Measurements from ENCODE around the gene P2RX4. TPM values are rescaled to one million over a fixed set of nuclear protein-coding genes. Genes with fewer than 3 reads are reported as not detected.
"Not testable (repeated sequence)": the region's sequence is repeated elsewhere in the genome, so short reads cannot be mapped to it uniquely, and the experiment has no call there.

The P2RX4 gene
- total RNA-seq, 2 experiments from 2014 or later: 52.7 to 56.2 TPM

GRCh38 chr12:121280531-121280930 is 70.6 kb downstream of the P2RX4 start:
- POLR2A ChIA-PET: not testable (repeated sequence)
- H3K36me3 Mint-ChIP-seq (ENCODE audit: low read depth): peaks cover 13% of the 10 kb centered on the region

DNA sequence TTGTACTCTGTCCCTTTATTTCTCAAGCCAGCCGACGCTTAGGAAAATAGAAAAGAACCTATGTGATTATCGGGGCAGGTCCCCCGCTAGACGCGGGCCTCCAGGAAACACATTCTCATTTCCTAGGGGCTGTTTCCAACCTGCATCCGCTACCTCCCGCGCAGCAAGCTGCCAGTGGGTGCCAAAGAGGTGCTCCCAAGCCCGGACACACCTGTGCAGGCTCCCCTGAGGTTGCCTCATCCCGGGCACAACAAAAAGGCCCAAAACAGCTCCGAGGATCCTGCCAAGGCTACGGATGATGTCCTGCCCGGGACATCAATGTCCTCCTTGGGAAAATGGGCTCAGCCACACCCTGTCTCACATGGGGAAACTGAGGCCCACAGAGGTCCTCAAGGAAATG is 71.2 kb downstream of the P2RX4 start:
- H3K9me3 Mint-ChIP-seq; DNase-seq; H3K4me3 Mint-ChIP-seq; POLR2A ChIA-PET; H3K4me1 Mint-ChIP-seq; H3K36me3 Mint-ChIP-seq (ENCODE audit: low read depth); H3K27me3 Mint-ChIP-seq; H3K27ac Mint-ChIP-seq: not testable (repeated sequence)
- CTCF ChIA-PET: interaction anchor here (1.1 kb wide), 1 partner anchor 9 kb away, joined by 3 read pairs; no protein-coding TSS in a partner anchor

More at GRCh38 chr12:121280531-121280930, 70.6 kb downstream of the P2RX4 start:
- not testable (repeated sequence) for H3K4me1 Mint-ChIP-seq, DNase-seq, H3K27ac Mint-ChIP-seq, H3K4me3 Mint-ChIP-seq, H3K27me3 Mint-ChIP-seq, H3K9me3 Mint-ChIP-seq
- CTCF ChIA-PET: interaction anchor here (1.1 kb wide), 1 partner anchor 10 kb away, joined by 3 read pairs; no protein-coding TSS in a partner anchor

GRCh38 chr12:121282072-121282742 is 72.3 kb downstream of the P2RX4 start:
- Mint-ChIP-seq H3K4me3 (no peak overlapping the region), H3K4me1 (peaks cover 2% of the 10 kb centered on the region), H3K27me3 (no peaks in the 10 kb centered on the region), H3K9me3 (no peaks in the 10 kb centered on the region), H3K36me3 (ENCODE audit: low read depth) (peaks cover 10% of the 10 kb centered on the region), H3K27ac (no peak overlapping the region)
- DNase-seq: no peak
- ChIA-PET CTCF (no interaction called here), POLR2A (no interaction called here)

- POLR2A ChIA-PET: interaction anchor here (0.5 kb wide), 1 partner anchor 177 kb away, joined by 3 read pairs; no protein-coding TSS in a partner anchor
- H3K27me3 Mint-ChIP-seq; H3K4me3 Mint-ChIP-seq; DNase-seq; H3K36me3 Mint-ChIP-seq (ENCODE audit: low read depth); CTCF ChIA-PET; H3K4me1 Mint-ChIP-seq; H3K27ac Mint-ChIP-seq; H3K9me3 Mint-ChIP-seq: not testable (repeated sequence)
Measured at GRCh38 chr12:121282910-121283309, 73.0 kb downstream of the P2RX4 start.

DNA sequence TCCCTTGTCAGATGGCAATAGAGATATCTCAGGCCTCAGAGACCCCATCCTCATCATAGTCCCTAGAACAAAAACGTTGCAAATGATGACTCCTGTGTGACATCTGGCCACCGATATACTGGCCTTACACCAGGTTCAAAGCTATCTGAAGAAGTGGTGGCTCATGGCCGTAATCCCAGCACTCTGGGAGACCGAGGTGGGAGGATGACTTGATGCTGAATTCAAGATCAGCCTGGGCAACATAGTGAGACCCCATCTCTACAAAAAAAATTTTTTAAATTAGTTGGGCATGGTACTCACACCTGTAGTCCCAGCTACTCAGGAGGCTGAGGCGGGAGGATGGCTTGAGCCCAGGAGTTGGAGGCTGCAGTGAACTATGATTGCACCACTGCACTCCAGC is 73.5 kb downstream of the P2RX4 start:
- no peak for DNase-seq
- H3K4me1 Mint-ChIP-seq: peaks cover 8% of the 10 kb centered on the region
- ChIA-PET CTCF (interaction anchor here (0.5 to 1.4 kb wide), 2 partner anchors 12 to 760 kb away, joined by 3 to 4 read pairs; no protein-coding TSS in a partner anchor), POLR2A (interaction anchor here (0.5 kb wide), 1 partner anchor 177 kb away, joined by 3 read pairs; no protein-coding TSS in a partner anchor)
- no peak overlapping the region for H3K27ac Mint-ChIP-seq
- H3K27me3 Mint-ChIP-seq: no peaks in the 10 kb centered on the region
- H3K9me3 Mint-ChIP-seq: no peaks in the 10 kb centered on the region
- peaks cover 7% of the 10 kb centered on the region for H3K36me3 Mint-ChIP-seq (ENCODE audit: low read depth)
- no peak overlapping the region for H3K4me3 Mint-ChIP-seq

Other genes starting within 250 kb of the P2RX4 start
- not detected for gene HNF1A, start 231.6 kb upstream of the P2RX4 start, total RNA-seq
- 10 to 100 TPM; 17.6 to 20.2 TPM for gene C12orf43, start 193.6 kb upstream of the P2RX4 start, total RNA-seq
- gene OASL, start 170.9 kb upstream of the P2RX4 start, total RNA-seq: 10 to 100 TPM; 28.5 to 34.2 TPM
- gene P2RX7, start 77.3 kb upstream of the P2RX4 start, total RNA-seq: 10 to 100 TPM; 19.8 to 21.4 TPM
- gene CAMKK2, start 86.6 kb downstream of the P2RX4 start, total RNA-seq: 10 to 100 TPM; 31.2 to 32.4 TPM
- gene ANAPC5, start 142.3 kb downstream of the P2RX4 start, total RNA-seq: 100 to 1,000 TPM; 140 TPM
- gene RNF34, start 190.0 kb downstream of the P2RX4 start, total RNA-seq: 10 to 100 TPM; 83.5 to 90.2 TPM

All from activated CD4-positive, alpha-beta T cell treated with anti-CD3 and anti-CD28 coated beads, Interleukin-2, amount 10 ng/mL, durations not matched to agents 7 days and 5 days (primary cell).